ENCODE data around the gene ERBB3. TPM values are rescaled to one million over a fixed set of nuclear protein-coding genes. Genes with fewer than 3 reads are reported as not detected.
"Not testable (repeated sequence)": the region's sequence is repeated elsewhere in the genome, so short reads cannot be mapped to it uniquely, and the experiment has no call there.

ERBB3 gene
- polyA plus RNA-seq (ENCODE audit: insufficient read length in 3 of 3) = 10 to 100 TPM; 72.3 to 90.7 (median 82.9) TPM

DNA sequence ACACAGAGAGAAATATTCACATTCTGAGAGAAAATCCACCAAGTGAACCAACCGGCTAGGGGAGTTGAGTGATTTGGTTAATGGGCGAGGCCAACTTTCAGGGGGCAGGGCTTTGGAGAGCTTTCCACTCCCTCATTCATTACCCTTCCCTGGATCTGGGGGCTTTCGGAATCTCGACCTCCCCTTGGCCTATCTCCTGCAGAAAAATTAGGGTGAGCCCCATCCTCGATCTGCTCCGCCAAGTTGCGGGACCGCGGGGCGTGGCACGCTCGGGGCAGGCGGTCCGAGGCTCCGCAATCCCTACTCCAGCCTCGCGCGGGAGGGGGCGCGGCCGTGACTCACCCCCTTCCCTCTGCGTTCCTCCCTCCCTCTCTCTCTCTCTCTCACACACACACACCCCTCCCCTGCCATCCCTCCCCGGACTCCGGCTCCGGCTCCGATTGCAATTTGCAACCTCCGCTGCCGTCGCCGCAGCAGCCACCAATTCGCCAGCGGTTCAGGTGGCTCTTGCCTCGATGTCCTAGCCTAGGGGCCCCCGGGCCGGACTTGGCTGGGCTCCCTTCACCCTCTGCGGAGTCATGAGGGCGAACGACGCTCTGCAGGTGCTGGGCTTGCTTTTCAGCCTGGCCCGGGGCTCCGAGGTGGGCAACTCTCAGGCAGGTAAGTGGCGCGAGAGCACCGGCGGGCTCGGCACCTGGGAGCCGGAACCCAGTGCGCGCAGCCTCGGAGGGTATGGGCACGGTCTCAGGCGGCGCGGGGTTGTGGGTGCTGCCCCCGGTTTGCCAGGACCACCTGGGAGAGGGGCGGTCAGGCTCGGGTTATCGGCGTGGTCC lies at the start of gene ERBB3:
Gene ERBB3, plus strand, starts transcription at position 443 of the 833 bp plus-strand sequence. Its CDS starts 136 bp downstream, at position 579.
- DNase-seq (ENCODE audit: low read depth in 3 of 3, low spot score in 2 of 3) = peak in 2 of 3 donors; percentile 57 to 72

- no peak for DNase-seq (ENCODE audit: low read depth in 3 of 3, low spot score in 2 of 3)
Observed at GRCh38 chr12:56031987-56032386, 48.0 kb upstream of the ERBB3 start.

- no peak for DNase-seq (ENCODE audit: low read depth in 3 of 3, low spot score in 2 of 3)
Observed at GRCh38 chr12:56034586-56035332, 45.2 kb upstream of the ERBB3 start.

GRCh38 chr12:56037161-56037560 lies 42.8 kb upstream of the ERBB3 start:
- no peak for DNase-seq (ENCODE audit: low read depth in 3 of 3, low spot score in 2 of 3)

- no peak for DNase-seq (ENCODE audit: low read depth in 3 of 3, low spot score in 2 of 3)
Observed at GRCh38 chr12:56038022-56038655, 41.8 kb upstream of the ERBB3 start.

- DNase-seq (ENCODE audit: low read depth in 3 of 3, low spot score in 2 of 3) = no peak
Observed at GRCh38 chr12:56040151-56040550, 39.8 kb upstream of the ERBB3 start.

GRCh38 chr12:56040963-56041551 lies 38.9 kb upstream of the ERBB3 start:
- no peak for DNase-seq (ENCODE audit: low read depth in 3 of 3, low spot score in 2 of 3)

DNA sequence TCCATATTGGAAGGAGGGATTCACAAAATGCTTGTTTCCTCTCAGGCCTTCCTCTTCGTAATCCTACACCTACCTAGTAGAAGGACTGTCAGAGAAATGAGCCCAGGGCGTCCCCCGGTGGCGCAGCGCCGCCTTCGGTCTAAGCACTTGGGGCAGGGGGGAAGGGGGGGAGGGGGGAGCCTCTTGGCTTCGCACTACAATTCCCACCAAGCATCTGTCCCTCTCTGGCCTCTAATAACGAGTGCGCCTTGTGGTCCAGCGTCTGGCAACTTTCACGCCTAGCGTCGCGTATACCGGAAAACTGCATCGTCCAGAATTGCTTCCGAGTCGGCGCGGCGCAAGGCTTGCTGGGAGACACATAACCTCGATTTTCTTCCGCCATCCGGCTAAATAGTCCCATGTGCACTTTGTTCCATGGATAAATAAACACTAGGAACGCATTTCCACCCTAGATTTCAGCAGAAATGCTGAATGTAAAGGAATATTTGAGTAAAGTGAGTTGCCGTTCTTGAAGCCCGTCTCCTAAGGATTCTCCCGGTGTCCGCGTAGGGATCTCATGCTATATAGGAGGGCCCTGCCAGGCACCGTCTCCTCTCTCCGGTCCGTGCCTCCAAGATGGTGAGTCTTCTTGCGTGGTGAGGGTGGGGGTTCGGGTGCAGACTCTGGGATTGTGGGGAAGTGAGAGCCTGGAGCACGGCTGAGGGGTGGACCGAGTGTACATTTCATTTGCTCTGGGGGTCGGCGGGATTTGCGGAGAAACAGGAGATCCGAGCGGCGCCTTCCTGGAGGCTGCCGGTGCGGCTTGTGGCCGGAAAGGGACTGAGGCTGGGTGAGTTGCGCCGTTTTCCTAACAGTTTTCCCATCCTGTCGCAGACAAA lies 38.2 kb upstream of the ERBB3 start, which contains the start of gene RPS26:
Gene RPS26, plus strand, starts transcription at position 367 of the 878 bp plus-strand sequence. Its CDS starts 249 bp downstream, at position 616.
- peak; percentile 98 to 100 (median 99) for DNase-seq (ENCODE audit: low read depth in 3 of 3, low spot score in 2 of 3)

DNA sequence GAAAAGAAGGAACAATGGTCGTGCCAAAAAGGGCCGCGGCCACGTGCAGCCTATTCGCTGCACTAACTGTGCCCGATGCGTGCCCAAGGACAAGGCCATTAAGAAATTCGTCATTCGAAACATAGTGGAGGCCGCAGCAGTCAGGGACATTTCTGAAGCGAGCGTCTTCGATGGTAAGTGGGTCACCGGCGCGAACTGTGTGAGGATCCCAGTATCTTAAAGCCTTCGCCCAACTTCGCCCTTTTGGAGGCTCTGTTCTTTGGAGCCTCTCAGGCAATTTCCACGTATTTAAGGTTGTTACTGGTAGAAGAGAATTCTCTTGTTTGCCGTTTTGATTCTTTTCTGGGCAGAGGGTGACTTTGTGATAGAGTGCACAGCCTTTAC lies 37.5 kb upstream of the ERBB3 start:
- DNase-seq (ENCODE audit: low read depth in 3 of 3, low spot score in 2 of 3) = not testable (repeated sequence)

- DNase-seq (ENCODE audit: low read depth in 3 of 3, low spot score in 2 of 3) = no peak
Observed at GRCh38 chr12:56042843-56043242, 37.1 kb upstream of the ERBB3 start.

GRCh38 chr12:56046027-56046780 lies 33.8 kb upstream of the ERBB3 start:
- DNase-seq (ENCODE audit: low read depth in 3 of 3, low spot score in 2 of 3) = no peak

- DNase-seq (ENCODE audit: low read depth in 3 of 3, low spot score in 2 of 3) = no peak
Observed at GRCh38 chr12:56053407-56053893, 26.5 kb upstream of the ERBB3 start.

DNA sequence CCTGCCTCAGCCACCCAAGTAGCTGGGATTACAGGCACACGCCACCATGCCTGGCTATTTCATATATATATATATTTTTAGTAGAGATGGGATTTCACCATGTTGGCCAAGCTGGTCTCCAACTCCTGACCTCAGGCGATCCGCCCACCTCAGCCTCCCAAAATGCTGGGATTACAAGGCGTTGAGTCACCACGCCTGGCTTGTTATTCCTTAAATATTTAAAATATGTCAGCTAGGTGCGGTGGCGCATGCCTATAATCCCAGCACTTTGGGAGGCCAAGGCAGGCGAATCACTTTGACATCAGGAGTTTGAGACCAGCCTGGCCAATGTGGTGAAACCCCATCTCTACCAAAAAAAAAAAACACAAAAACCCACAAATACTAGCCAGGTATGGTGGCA lies 20.0 kb upstream of the ERBB3 start:
- DNase-seq (ENCODE audit: low read depth in 3 of 3, low spot score in 2 of 3) = not testable (repeated sequence)

DNA sequence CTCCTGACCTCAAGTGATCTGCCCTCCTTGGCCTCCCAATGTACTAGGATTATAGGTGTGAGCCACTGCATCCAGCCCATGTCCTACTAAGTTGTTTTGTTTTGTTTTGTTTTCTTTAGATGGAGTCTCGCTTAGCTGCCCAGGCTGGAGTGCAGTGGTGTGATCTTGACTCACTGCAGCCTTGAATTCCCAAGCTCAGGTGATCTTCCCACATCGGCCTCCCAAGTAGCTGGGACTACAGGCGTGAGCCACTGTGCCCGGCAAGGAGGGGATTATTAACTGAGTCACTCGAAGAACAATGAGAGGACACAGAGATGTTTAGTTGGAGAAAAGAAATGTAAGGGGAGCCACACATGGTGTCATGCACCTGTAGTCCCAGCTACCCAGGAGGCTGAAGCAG lies 18.0 kb upstream of the ERBB3 start:
- no peak for DNase-seq (ENCODE audit: low read depth in 3 of 3, low spot score in 2 of 3)

DNA sequence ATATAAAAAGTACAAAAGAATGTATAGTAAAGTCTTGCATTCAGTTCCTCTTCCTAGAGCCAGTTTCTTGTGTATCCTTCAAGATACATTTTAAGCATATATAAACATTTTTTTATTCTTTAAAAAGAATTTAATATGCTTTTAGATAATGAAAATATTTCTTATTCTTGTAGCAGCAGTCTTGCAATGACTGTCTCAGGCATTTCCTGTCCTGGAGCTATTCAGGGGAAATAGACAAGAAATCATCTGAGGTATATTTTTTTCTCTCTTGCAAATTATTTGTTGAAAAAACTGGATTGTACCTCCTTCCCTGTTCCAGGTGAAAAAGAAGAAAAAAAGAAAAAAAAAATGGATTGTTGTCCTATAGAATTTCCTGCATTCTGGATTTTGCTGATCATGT lies 17.0 kb upstream of the ERBB3 start:
- no peak for DNase-seq (ENCODE audit: low read depth in 3 of 3, low spot score in 2 of 3)

DNA sequence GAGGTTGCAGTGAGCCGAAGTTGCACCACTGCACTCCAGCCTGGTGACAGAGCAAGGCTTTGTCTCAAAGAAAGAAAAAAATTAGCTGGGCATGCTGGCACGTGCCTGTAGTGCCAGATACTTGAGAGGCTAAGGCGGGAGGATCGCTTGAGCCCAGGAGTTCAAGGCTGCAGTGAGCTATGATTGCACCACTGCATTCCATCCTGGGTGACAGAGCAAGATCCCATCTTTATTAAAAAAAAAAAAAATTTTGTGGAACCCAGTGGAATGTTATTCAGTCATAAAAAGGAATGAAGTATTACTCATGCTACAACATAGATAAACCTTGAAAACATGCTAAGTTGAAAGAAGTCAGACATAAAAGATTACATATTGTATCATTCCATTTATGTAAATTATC lies 8.3 kb upstream of the ERBB3 start:
- no peak for DNase-seq (ENCODE audit: low read depth in 3 of 3, low spot score in 2 of 3)

- no peak for DNase-seq (ENCODE audit: low read depth in 3 of 3, low spot score in 2 of 3)
Observed at GRCh38 chr12:56074396-56074795, 5.6 kb upstream of the ERBB3 start.

GRCh38 chr12:56077966-56078365 lies 2.0 kb upstream of the ERBB3 start:
- DNase-seq (ENCODE audit: low read depth in 3 of 3, low spot score in 2 of 3) = not testable (repeated sequence)

- DNase-seq (ENCODE audit: low read depth in 3 of 3, low spot score in 2 of 3) = no peak
Observed at GRCh38 chr12:56078427-56078826, 1.5 kb upstream of the ERBB3 start.

All from right renal cortex interstitium (tissue), 3 donors.